SK-N-SH (cell line): ENCODE results near the gene SOX8. TPM values are rescaled to one million over a fixed set of nuclear protein-coding genes. Genes with fewer than 3 reads are reported as not detected.

ENCODE experiments used
- CTCF ChIA-PET: fragments of 300-600, 350-600 bp; formaldehyde crosslinking; extraction: SDS; loops from one replicate; lab custom pipeline; 2021; lab: Yijun Ruan, JAX
- POLR2A ChIA-PET: fragments of 350-600 bp; sonication (Branson Sonifier 250); formaldehyde crosslinking; extraction: SDS; loops from one replicate; lab custom pipeline; 2020; ENCODE audit warnings: antibody characterized with exemption, inconsistent platforms; lab: Yijun Ruan, JAX
- DNase-seq: peaks from one replicate; pipeline ENCODE4 v3.0.0; 2012
- H2AFZ ChIP-seq: fragments of 200-600 bp; sonication (generic); 2 replicates; pipeline ENCODE4 v1.8.1; 2016; ENCODE audit warnings: antibody characterized with exemption, mild to moderate bottlenecking, low read depth
- H3F3A ChIP-seq: fragments of 200-600 bp; sonication (generic); replicated peaks from 2 replicates; pipeline ENCODE3; 2016; ENCODE audit warnings: antibody characterized with exemption, mild to moderate bottlenecking; ENCODE audit not compliant: insufficient read depth
- H3K27ac ChIP-seq, 2 experiments: fragments of 200-500 bp in 1 of 2; fragments of 200-600 bp in 1 of 2; sonication (Bioruptor generic) in 1 of 2; sonication (generic), shearing (Covaris generic) in 1 of 2; 2 replicates each; pipeline versions ENCODE4 v1.5.1 to v1.6.1; 2014 to 2016; ENCODE audit warnings: low read depth in 2 of 2, inconsistent platforms in 1 of 2, low read length in 1 of 2, mild to moderate bottlenecking in 1 of 2, mixed read lengths in 1 of 2
- H3K27me3 ChIP-seq: fragments of 200-600 bp; sonication (generic), shearing (Covaris generic); 2 replicates; pipeline ENCODE4 v1.6.1; 2016; ENCODE audit warnings: mixed run types; ENCODE audit not compliant: insufficient read depth
- H3K36me3 ChIP-seq, 2 experiments: fragments of 200-500 bp in 1 of 2; fragments of 200-600 bp in 1 of 2; sonication (Bioruptor generic) in 1 of 2; sonication (generic) in 1 of 2; replicated peaks in 1 of 2; 2 replicates each; pipeline versions ENCODE3 to v1.5.1; 2014 to 2016; ENCODE audit warnings: low read length in 1 of 2, mild to moderate bottlenecking in 1 of 2; ENCODE audit not compliant: insufficient read depth in 2 of 2, control insufficient read depth in 1 of 2
- H3K4me1 ChIP-seq, 2 experiments: fragments of 200-500 bp in 1 of 2; fragments of 200-600 bp in 1 of 2; sonication (Bioruptor generic) in 1 of 2; sonication (generic), shearing (Covaris generic) in 1 of 2; 2 replicates each; pipeline versions ENCODE4 v1.5.1 to v1.6.1; 2014 to 2016; ENCODE audit warnings: low read depth in 1 of 2, low read length in 1 of 2, mixed run types in 1 of 2; ENCODE audit not compliant: insufficient read depth in 2 of 2, control insufficient read depth in 1 of 2
- H3K4me2 ChIP-seq: fragments of 200-600 bp; sonication (generic), shearing (Covaris generic); 2 replicates; pipeline ENCODE4 v1.6.1; 2017; ENCODE audit warnings: mixed run types
- H3K4me3 ChIP-seq, 2 experiments: fragments of 200-500 bp in 1 of 2; fragments of 200-600 bp in 1 of 2; sonication (Bioruptor generic) in 1 of 2; sonication (generic), shearing (Covaris generic) in 1 of 2; 2 replicates each; pipeline versions ENCODE4 v1.5.1 to v1.8.1; 2014 to 2016; ENCODE audit warnings: low read depth in 2 of 2, inconsistent platforms in 1 of 2, low read length in 1 of 2, mild to moderate bottlenecking in 1 of 2, mixed read lengths in 1 of 2, moderate library complexity in 1 of 2
- H3K79me2 ChIP-seq: fragments of 200-600 bp; sonication (generic); 2 replicates; pipeline ENCODE4 v1.8.1; 2017; ENCODE audit warnings: mild to moderate bottlenecking; ENCODE audit not compliant: insufficient read depth
- H3K9ac ChIP-seq: fragments of 200-600 bp; sonication (generic); 2 replicates; pipeline ENCODE4 v1.6.1; 2017; ENCODE audit warnings: mixed run types
- H3K9me2 ChIP-seq: fragments of 200-600 bp; sonication (generic); 2 replicates; pipeline ENCODE4 v1.6.1; 2017; ENCODE audit warnings: mixed run types
- H3K9me3 ChIP-seq: fragments of 200-600 bp; sonication (generic); 2 replicates; pipeline ENCODE4 v1.6.1; 2017; ENCODE audit warnings: mixed run types, mild to moderate bottlenecking, moderate library complexity
- H4K20me1 ChIP-seq: fragments of 200-600 bp; sonication (generic); 2 replicates; pipeline ENCODE4 v1.6.1; 2017; ENCODE audit warnings: mild to moderate bottlenecking, mixed run types; ENCODE audit not compliant: insufficient read depth
- CTCF ChIP-seq: fragments of 200-600 bp; sonication (generic); IDR thresholded peaks from 2 replicates; pipeline ENCODE4 v1.6.1; 2017; ENCODE audit warnings: antibody characterized with exemption, mild to moderate bottlenecking, moderate library complexity
- ELF1 ChIP-seq: IDR thresholded peaks from 2 replicates; pipeline ENCODE4 v1.4.0; 2012
- EP300 ChIP-seq, 2 experiments: IDR thresholded peaks; 2 replicates each; pipeline versions ENCODE4 v1.4.0 to v1.6.1; 2012; ENCODE audit warnings: borderline replicate concordance in 1 of 2, low read depth in 1 of 2, low read length in 1 of 2
- FOXJ3 ChIP-seq: sonication (generic); formaldehyde crosslinking; IDR thresholded peaks from 2 replicates; pipeline ENCODE4 v1.5.1; 2020; ENCODE audit warnings: mild to moderate bottlenecking, missing genetic modification reagents
- FOXM1 ChIP-seq: IDR thresholded peaks from 2 replicates; pipeline ENCODE4 v1.4.0; 2012; ENCODE audit warnings: low read depth, mild to moderate bottlenecking
- IRF3 ChIP-seq: fragments of 150-350 bp; IDR thresholded peaks from 2 replicates; pipeline ENCODE4 v1.6.1; 2016; ENCODE audit warnings: mild to moderate bottlenecking, low read depth, low read length
- MAX ChIP-seq: IDR thresholded peaks from 2 replicates; pipeline ENCODE4 v1.4.0; 2012; ENCODE audit warnings: low read depth
- MEF2A ChIP-seq: IDR thresholded peaks from 2 replicates; pipeline ENCODE4 v1.4.0; 2012; ENCODE audit warnings: low read depth, borderline replicate concordance
- NRF1 ChIP-seq: IDR thresholded peaks from 2 replicates; pipeline ENCODE4 v1.6.1; 2012; ENCODE audit warnings: low read depth, mild to moderate bottlenecking, low read length
- POLR2AphosphoS5 ChIP-seq: IDR thresholded peaks from 2 replicates; pipeline ENCODE4 v1.6.1; 2012; ENCODE audit warnings: low read depth, low read length
- RCOR1 ChIP-seq: fragments of 150-350 bp; IDR thresholded peaks from 2 replicates; pipeline ENCODE4 v1.6.1; 2017; ENCODE audit warnings: antibody characterized with exemption, low read length
- REST ChIP-seq: IDR thresholded peaks from 2 replicates; pipeline ENCODE4 v1.6.1; 2012; ENCODE audit warnings: mild to moderate bottlenecking, low read depth, low read length, moderate library complexity
- SMC3 ChIP-seq: IDR thresholded peaks from 2 replicates; pipeline ENCODE4 v1.6.1; 2012; ENCODE audit warnings: low read depth, low read length, improper control_type of control experiment
- TAF1 ChIP-seq: IDR thresholded peaks from 2 replicates; pipeline ENCODE4 v1.6.1; 2012; ENCODE audit warnings: low read depth, mild to moderate bottlenecking, low read length, moderate library complexity, borderline replicate concordance
- TEAD4 ChIP-seq: IDR thresholded peaks from 2 replicates; pipeline ENCODE4 v1.4.0; 2012; ENCODE audit warnings: mild to moderate bottlenecking, borderline replicate concordance; ENCODE audit not compliant: insufficient read depth
- ZBTB33 ChIP-seq: IDR thresholded peaks from 2 replicates; pipeline ENCODE4 v1.4.0; 2012; ENCODE audit warnings: low read depth, borderline replicate concordance
- WGBS: methylation state at CpG from one replicate; pipeline ENCODE4 v1.1.6; 2017; ENCODE audit warnings: low lambda C conversion rate; 5-methylcytosine and 5-hydroxymethylcytosine counted together
- polyA plus RNA-seq, 3 experiments: library from polyadenylated mRNA; depleted of rRNA; stranded (reverse); fragments of >200 nt; gene quantifications; 2 replicates each; pipeline ENCODE4 v1.2.3, GENCODE V29; 2012

Gene SOX8
- polyA plus RNA-seq, 1 of the 3 experiments (the other 2 are of a cell fraction), result not detected

GRCh38 chr16:966505-966904 is 15.1 kb upstream of the SOX8 start (continued):
- TF ChIP-seq MAX (no peak), NRF1 (no peak)
- TF ChIP-seq, all 33 proteins: peak for 0

- peaks cover 5 to 11% of the 10 kb centered on the region in 2 experiments for H3K36me3 ChIP-seq
- no peak overlapping the region for H3K27ac ChIP-seq
- no peak overlapping the region for H3K4me2 ChIP-seq
- H3K4me1 ChIP-seq, result peaks cover 6 to 11% of the 10 kb centered on the region in 2 experiments; a peak in 2 of 4 replicates
- H3K27me3 ChIP-seq, result peaks cover 11% of the 10 kb centered on the region
- WGBS, result 95% methylated on average over 3 of the region's 20 CpGs
- no peaks in the 10 kb centered on the region for H4K20me1 ChIP-seq
- H3K79me2 ChIP-seq, result peaks cover 5% of the 10 kb centered on the region; the same call in 1 of the 2 replicates
- no peaks in the 10 kb centered on the region for H3K9me2 ChIP-seq
- no peaks in the 10 kb centered on the region for H3F3A ChIP-seq
- H3K4me3 ChIP-seq, result no peak overlapping the region
- H3K9ac ChIP-seq, result no peak overlapping the region
- TF ChIP-seq CTCF (no peak), ZBTB33 (no peak), ELF1 (no peak), FOXM1 (no peak), FOXJ3 (no peak), SMC3 (no peak), IRF3 (no peak), RCOR1 (no peak), POLR2AphosphoS5 (no peak), TEAD4 (no peak), REST (no peak), MEF2A (no peak), EP300 (IDR thresholded peaks at IDR 0.05; ENCODE audit: borderline replicate concordance in 1 of 2, low read depth in 1 of 2, low read length in 1 of 2) (no peak), TAF1 (no peak)
- ChIA-PET POLR2A (no interaction called here), CTCF (no interaction called here)
- no peak for DNase-seq
- H2AFZ ChIP-seq, result no peak overlapping the region
- no peaks in the 10 kb centered on the region for H3K9me3 ChIP-seq
These were observed 14.5 kb upstream of the SOX8 start for GRCh38 chr16:967077-967541.
